ENCODE results near the gene IFIT2.

DNA sequence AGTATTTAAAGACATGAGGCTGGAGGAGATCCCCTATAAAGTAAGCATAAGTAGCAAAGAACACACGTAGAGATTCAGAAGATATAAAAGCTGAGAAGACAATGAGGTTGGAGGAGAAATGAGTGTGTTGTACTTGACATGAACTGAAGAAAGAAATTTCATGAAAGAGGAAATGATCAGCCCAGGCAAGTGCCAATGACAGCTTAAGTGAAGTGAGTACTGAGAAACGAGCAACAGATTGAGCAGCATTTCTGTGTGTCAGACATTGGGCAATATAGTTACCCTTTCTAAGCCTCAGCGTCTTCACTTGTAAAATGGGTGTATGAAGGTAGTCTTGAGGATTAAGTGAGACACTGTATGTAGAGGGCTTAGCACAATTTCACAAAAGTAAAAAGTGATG is 45.5 kb upstream of the IFIT2 start:
- TF ChIP-seq, protein P1, sequence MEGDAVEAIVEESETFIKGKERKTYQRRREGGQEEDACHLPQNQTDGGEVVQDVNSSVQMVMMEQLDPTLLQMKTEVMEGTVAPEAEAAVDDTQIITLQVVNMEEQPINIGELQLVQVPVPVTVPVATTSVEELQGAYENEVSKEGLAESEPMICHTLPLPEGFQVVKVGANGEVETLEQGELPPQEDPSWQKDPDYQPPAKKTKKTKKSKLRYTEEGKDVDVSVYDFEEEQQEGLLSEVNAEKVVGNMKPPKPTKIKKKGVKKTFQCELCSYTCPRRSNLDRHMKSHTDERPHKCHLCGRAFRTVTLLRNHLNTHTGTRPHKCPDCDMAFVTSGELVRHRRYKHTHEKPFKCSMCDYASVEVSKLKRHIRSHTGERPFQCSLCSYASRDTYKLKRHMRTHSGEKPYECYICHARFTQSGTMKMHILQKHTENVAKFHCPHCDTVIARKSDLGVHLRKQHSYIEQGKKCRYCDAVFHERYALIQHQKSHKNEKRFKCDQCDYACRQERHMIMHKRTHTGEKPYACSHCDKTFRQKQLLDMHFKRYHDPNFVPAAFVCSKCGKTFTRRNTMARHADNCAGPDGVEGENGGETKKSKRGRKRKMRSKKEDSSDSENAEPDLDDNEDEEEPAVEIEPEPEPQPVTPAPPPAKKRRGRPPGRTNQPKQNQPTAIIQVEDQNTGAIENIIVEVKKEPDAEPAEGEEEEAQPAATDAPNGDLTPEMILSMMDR (IDR thresholded peaks at IDR 0.05) = no peak
- no peak for TF ChIP-seq POLR2A (IDR thresholded peaks at IDR 0.05)
- no peak for TF ChIP-seq EP300 (IDR thresholded peaks at IDR 0.05)
